Measurements from ENCODE around the gene ZBTB12. TPM values are rescaled to one million over a fixed set of nuclear protein-coding genes. Genes with fewer than 3 reads are reported as not detected.
"Not testable (repeated sequence)": the region's sequence is repeated elsewhere in the genome, so short reads cannot be mapped to it uniquely, and the experiment has no call there.

Gene ZBTB12
- total and polyA plus RNA-seq, 2 experiments from 2014 or later: 4.4 TPM; not detected in 1

DNA sequence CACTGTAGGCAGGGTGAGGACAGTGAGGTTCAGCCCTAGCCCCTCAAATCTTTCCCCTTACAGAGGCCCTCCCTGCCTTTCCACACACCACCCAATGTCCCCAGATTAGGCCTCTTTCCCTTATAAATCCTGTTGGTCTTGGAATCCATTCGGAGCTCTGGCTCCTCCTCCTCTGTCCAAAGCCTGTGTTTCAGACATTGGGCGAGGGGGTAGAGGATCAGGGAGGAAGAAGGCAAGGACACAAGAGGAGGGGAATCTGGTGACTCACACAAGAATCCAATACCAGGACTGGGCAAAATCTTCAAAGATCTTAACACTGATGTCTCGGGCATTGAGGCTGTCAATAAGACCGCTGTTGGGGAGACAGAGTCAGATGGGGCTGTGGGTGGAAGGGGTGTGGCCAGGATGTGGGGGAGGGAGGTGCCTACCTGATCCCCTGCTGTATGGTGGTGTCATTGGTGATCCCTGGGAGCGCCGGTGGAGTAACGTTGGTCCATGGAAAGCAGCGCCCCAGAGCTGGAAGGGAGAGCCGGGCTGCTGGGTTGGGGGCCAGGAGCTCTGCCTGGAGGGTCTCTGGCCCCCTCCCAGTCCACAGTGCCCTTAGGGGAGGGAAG is 30.7 kb downstream of the ZBTB12 start:
- no peaks in the 10 kb centered on the region for H3K9me3 ChIP-seq (ENCODE audit: low read depth)
- WGBS (ENCODE audit: low lambda C conversion rate, missing lambda C conversion rate): 62% methylated on average over 7 of the region's 9 CpGs
- DNase-seq (ENCODE audit: low spot score): peak; percentile 17
- H3K27ac ChIP-seq: no peak overlapping the region
- no peak overlapping the region for H3K4me3 ChIP-seq
- no peaks in the 10 kb centered on the region for H3K27me3 ChIP-seq
- H3K4me2 ChIP-seq: no peak overlapping the region
- TF ChIP-seq, protein P1, sequence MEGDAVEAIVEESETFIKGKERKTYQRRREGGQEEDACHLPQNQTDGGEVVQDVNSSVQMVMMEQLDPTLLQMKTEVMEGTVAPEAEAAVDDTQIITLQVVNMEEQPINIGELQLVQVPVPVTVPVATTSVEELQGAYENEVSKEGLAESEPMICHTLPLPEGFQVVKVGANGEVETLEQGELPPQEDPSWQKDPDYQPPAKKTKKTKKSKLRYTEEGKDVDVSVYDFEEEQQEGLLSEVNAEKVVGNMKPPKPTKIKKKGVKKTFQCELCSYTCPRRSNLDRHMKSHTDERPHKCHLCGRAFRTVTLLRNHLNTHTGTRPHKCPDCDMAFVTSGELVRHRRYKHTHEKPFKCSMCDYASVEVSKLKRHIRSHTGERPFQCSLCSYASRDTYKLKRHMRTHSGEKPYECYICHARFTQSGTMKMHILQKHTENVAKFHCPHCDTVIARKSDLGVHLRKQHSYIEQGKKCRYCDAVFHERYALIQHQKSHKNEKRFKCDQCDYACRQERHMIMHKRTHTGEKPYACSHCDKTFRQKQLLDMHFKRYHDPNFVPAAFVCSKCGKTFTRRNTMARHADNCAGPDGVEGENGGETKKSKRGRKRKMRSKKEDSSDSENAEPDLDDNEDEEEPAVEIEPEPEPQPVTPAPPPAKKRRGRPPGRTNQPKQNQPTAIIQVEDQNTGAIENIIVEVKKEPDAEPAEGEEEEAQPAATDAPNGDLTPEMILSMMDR (IDR thresholded peaks at IDR 0.05; ENCODE audit: poor library complexity): no peak
- no peaks in the 10 kb centered on the region for H3K36me3 ChIP-seq (replicated peaks; ENCODE audit: insufficient read depth, low read depth)
- peaks cover 3% of the 10 kb centered on the region for H3K79me2 ChIP-seq
- H4K20me1 ChIP-seq (ENCODE audit: insufficient read depth, poor library complexity, severe bottlenecking): no peaks in the 10 kb centered on the region
- no peak overlapping the region for H2AFZ ChIP-seq
- no peaks in the 10 kb centered on the region for H3K9me2 ChIP-seq (replicated peaks; ENCODE audit: insufficient read depth)
- no peaks in the 10 kb centered on the region for H3K4me1 ChIP-seq (ENCODE audit: insufficient read depth)

DNA sequence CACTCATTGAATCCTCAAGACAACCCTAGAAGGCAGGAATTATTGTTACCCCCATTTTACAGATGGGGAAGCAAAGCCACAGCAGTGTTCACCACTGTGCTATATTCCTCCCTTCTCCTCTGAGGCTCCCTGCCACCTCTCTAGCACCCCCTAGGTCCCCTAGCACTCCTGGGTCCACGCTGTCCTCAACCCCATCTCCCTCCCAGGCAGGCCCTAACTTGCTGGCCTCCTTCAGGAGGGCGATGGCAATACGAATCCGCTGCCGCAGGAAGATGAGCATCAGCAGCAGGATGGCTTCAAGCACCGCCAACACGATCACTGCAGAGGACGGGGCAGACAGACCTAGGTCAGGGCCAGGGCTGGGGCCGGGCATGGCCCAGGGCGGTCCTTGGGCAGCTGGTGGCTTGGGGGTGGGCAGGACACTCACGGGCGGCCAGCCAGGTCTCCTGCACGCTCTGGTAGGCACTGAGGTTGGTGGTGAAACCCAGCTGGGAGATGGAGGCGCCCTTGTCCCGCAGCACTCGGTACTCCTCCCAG is 31.4 kb downstream of the ZBTB12 start:
- 86% methylated on average over 16 of the region's 16 CpGs for WGBS (ENCODE audit: low lambda C conversion rate, missing lambda C conversion rate)
- H3K9me3 ChIP-seq (ENCODE audit: low read depth): no peaks in the 10 kb centered on the region
- no peaks in the 10 kb centered on the region for H3K79me2 ChIP-seq
- no peak overlapping the region for H3K27ac ChIP-seq
- no peaks in the 10 kb centered on the region for H4K20me1 ChIP-seq (ENCODE audit: insufficient read depth, poor library complexity, severe bottlenecking)
- no peaks in the 10 kb centered on the region for H3K9me2 ChIP-seq (replicated peaks; ENCODE audit: insufficient read depth)
- no peaks in the 10 kb centered on the region for H3K36me3 ChIP-seq (replicated peaks; ENCODE audit: insufficient read depth, low read depth)
- H3K27me3 ChIP-seq: no peaks in the 10 kb centered on the region
- no peak overlapping the region for H3K4me2 ChIP-seq
- H3K4me1 ChIP-seq (ENCODE audit: insufficient read depth): no peaks in the 10 kb centered on the region
- TF ChIP-seq EZH2 (IDR thresholded peaks at IDR 0.05; ENCODE audit: borderline replicate concordance): no peak
- TF ChIP-seq, protein P1 (IDR thresholded peaks at IDR 0.05; ENCODE audit: poor library complexity): no peak
- TF ChIP-seq EZH2phosphoT487 (IDR thresholded peaks at IDR 0.05; ENCODE audit: low read depth, severe bottlenecking, unreplicated experiment): no peak
- H2AFZ ChIP-seq: no peak overlapping the region
- peak; percentile 8 for DNase-seq (ENCODE audit: low spot score)
- no peak overlapping the region for H3K4me3 ChIP-seq

DNA sequence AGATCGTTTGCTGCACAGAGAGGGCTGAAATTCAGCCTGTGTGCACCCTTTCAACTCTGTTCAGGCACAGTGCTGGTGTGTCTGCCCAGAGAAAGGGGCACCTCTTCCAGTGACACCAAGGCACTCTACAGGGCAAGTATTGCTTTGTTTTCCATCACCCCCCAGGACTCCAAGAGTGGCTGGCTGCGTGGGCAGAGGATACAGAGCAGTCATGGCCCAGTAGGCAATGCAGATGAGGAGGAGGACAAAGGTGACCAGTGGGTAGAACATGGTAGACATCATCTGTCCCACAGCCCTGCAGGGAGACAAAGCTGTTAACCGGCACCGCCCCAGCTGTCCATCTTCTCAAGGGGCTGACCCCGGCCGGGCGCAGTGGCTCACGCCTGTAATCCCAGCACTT is 32.5 kb downstream of the ZBTB12 start:
- Histone ChIP-seq H3K4me1 (ENCODE audit: insufficient read depth) (peaks cover 1% of the 10 kb centered on the region), H3K9me2 (replicated peaks; ENCODE audit: insufficient read depth) (no peaks in the 10 kb centered on the region), H3K36me3 (replicated peaks; ENCODE audit: insufficient read depth, low read depth) (no peaks in the 10 kb centered on the region), H3K9me3 (ENCODE audit: low read depth) (no peaks in the 10 kb centered on the region), H3K4me2 (no peak overlapping the region), H2AFZ (no peak overlapping the region), H3K4me3 (no peak overlapping the region), H3K27ac (no peak overlapping the region), H4K20me1 (ENCODE audit: insufficient read depth, poor library complexity, severe bottlenecking) (no peaks in the 10 kb centered on the region), H3K79me2 (no peaks in the 10 kb centered on the region), H3K27me3 (no peaks in the 10 kb centered on the region)
- WGBS (ENCODE audit: low lambda C conversion rate, missing lambda C conversion rate): 90% methylated on average over 8 of the region's 8 CpGs
- TF ChIP-seq EZH2 (IDR thresholded peaks at IDR 0.05; ENCODE audit: borderline replicate concordance) (no peak), EZH2phosphoT487 (IDR thresholded peaks at IDR 0.05; ENCODE audit: low read depth, severe bottlenecking, unreplicated experiment) (no peak)
- DNase-seq (ENCODE audit: low spot score): no peak

DNA sequence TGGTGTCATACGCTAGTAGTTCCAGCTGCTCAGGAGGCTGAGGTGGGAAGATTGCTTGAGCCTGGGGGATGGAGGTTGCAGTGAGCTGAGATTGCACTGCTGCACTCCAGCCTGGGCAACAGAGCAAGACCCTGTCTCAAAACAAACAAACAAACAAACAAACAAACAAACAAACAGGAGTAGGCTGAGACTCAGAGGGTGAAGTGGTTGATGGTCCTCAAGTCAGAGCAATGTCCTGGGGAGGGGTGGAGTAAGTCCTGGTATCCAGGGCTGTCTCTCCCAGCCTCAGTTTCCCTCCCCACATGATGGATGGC is 33.3 kb downstream of the ZBTB12 start:
- 90% methylated on average over 1 of the region's 1 CpG for WGBS (ENCODE audit: low lambda C conversion rate, missing lambda C conversion rate)
- not testable (repeated sequence) for H3K4me2 ChIP-seq; H3K4me3 ChIP-seq; H3K79me2 ChIP-seq; H3K4me1 ChIP-seq (ENCODE audit: insufficient read depth); DNase-seq (ENCODE audit: low spot score); H3K9me2 ChIP-seq (replicated peaks; ENCODE audit: insufficient read depth); H2AFZ ChIP-seq; H3K27me3 ChIP-seq; H3K36me3 ChIP-seq (replicated peaks; ENCODE audit: insufficient read depth, low read depth); H3K27ac ChIP-seq; H3K9me3 ChIP-seq (ENCODE audit: low read depth); H4K20me1 ChIP-seq (ENCODE audit: insufficient read depth, poor library complexity, severe bottlenecking)

All from hepatocyte (in vitro differentiated cells).